GM23338 (cell line): ENCODE results near the gene UQCC2.

Source experiments
- CREB1 ChIP-seq: fragments of 250-450 bp; sonication (Bioruptor Pico); IDR thresholded peaks from 2 replicates; pipeline ENCODE4 v1.5.0; 2020; ENCODE audit warnings: low read depth, mild to moderate bottlenecking, moderate library complexity
- CTCF ChIP-seq, 2 experiments: fragments of 200-600 bp in 1 of 2; sonication (generic) in 1 of 2; conservative IDR thresholded peaks; 2 replicates each; pipeline versions ENCODE4 v1.5.1 to v1.6.1; 2016 to 2017; ENCODE audit warnings: antibody characterized with exemption in 2 of 2, low read depth in 2 of 2, mild to moderate bottlenecking in 2 of 2, moderate library complexity in 1 of 2
- EZH2 ChIP-seq: fragments of 200-600 bp; sonication (generic); IDR thresholded peaks from one replicate; pipeline ENCODE4 v1.8.0; 2017; ENCODE audit warnings: antibody characterized with exemption, mild to moderate bottlenecking, low read depth; ENCODE audit not compliant: unreplicated experiment
- EZH2phosphoT487 ChIP-seq: fragments of 200-600 bp; sonication (generic); IDR thresholded peaks from one replicate; pipeline ENCODE4 v1.8.1; 2018; ENCODE audit warnings: antibody characterized with exemption; ENCODE audit not compliant: unreplicated experiment
- NANOG ChIP-seq: IDR thresholded peaks from 2 replicates; pipeline ENCODE4 v1.6.1; 2016; ENCODE audit warnings: antibody characterized with exemption, borderline replicate concordance
- POLR2AphosphoS5 ChIP-seq: IDR thresholded peaks from 2 replicates; pipeline ENCODE4 v1.6.1; 2016; ENCODE audit warnings: antibody characterized with exemption, low read depth
- REST ChIP-seq: IDR thresholded peaks from one replicate; pipeline ENCODE4 v1.6.1; 2018; ENCODE audit warnings: antibody characterized with exemption; ENCODE audit not compliant: unreplicated experiment
- ZNF114 ChIP-seq: fragments of 250-450 bp; sonication (Bioruptor Pico); IDR thresholded peaks from 2 replicates; pipeline ENCODE4 v1.5.0; 2020; ENCODE audit warnings: mild to moderate bottlenecking, moderate library complexity
- ZNF331 ChIP-seq: fragments of 250-450 bp; sonication (Bioruptor Pico); IDR thresholded peaks from 2 replicates; pipeline ENCODE4 v1.5.0; 2020; ENCODE audit warnings: low read depth, mild to moderate bottlenecking, moderate library complexity

GRCh38 chr6:33759887-33760629, 48.6 kb upstream of the UQCC2 start:
- TF ChIP-seq CTCF (conservative IDR thresholded peaks at IDR 0.05; ENCODE audit: low read depth in 2 of 2) (no peak), ZNF331 (CRISPR knock-in tag) (no peak), CREB1 (CRISPR knock-in tag) (no peak), POLR2AphosphoS5 (no peak), EZH2 (no peak), EZH2phosphoT487 (no peak), NANOG (no peak), REST (no peak), ZNF114 (CRISPR knock-in tag) (no peak)
